HepG2 (cell line): ENCODE measurements around the gene MED4.

Experiments
- ARNT2 ChIP-seq: sonication (generic); formaldehyde crosslinking; IDR thresholded peaks from 2 replicates; pipeline ENCODE4 v1.8.0; 2022; ENCODE audit warnings: mild to moderate bottlenecking, low read depth, missing genetic modification reagents, moderate library complexity
- ARNTL ChIP-seq: sonication (generic); formaldehyde crosslinking; IDR thresholded peaks from 2 replicates; pipeline ENCODE4 v1.4.0; 2020; ENCODE audit warnings: mild to moderate bottlenecking, missing genetic modification reagents
- CTCF ChIP-seq: sonication (generic); formaldehyde crosslinking; IDR thresholded peaks from 2 replicates; pipeline ENCODE4 v1.5.0; 2020; ENCODE audit warnings: mild to moderate bottlenecking, missing genetic modification reagents, moderate library complexity
- ESRRA ChIP-seq: sonication (generic); formaldehyde crosslinking; IDR thresholded peaks from 2 replicates; pipeline ENCODE4 v1.5.1; 2020; ENCODE audit warnings: mild to moderate bottlenecking, low read depth, missing genetic modification reagents
- RXRA ChIP-seq: sonication (generic); formaldehyde crosslinking; IDR thresholded peaks from 2 replicates; pipeline ENCODE4 v1.5.1; 2020; ENCODE audit warnings: missing genetic modification reagents
- SMC3 ChIP-seq: IDR thresholded peaks from 2 replicates; pipeline ENCODE4 v1.6.1; 2011; ENCODE audit warnings: low read length, improper control_type of control experiment
- SP1 ChIP-seq, 2 experiments: fragments of 450-650 bp in 1 of 2; sonication (generic) in 1 of 2; formaldehyde crosslinking in 1 of 2; IDR thresholded peaks; 2 replicates each; pipeline versions ENCODE4 v1.4.0 to v1.6.1; 2016 to 2020; ENCODE audit warnings: missing genetic modification reagents in 1 of 2
- ZFP37 ChIP-seq: sonication (generic); formaldehyde crosslinking; IDR thresholded peaks from 2 replicates; pipeline ENCODE4 v1.4.0; 2020; ENCODE audit warnings: missing genetic modification reagents, borderline replicate concordance
- ZNF274 ChIP-seq: sonication (generic); formaldehyde crosslinking; IDR thresholded peaks from 2 replicates; pipeline ENCODE4 v1.5.1; 2020; ENCODE audit warnings: mild to moderate bottlenecking, missing genetic modification reagents
- ZNF292 ChIP-seq: sonication (generic); formaldehyde crosslinking; IDR thresholded peaks from 2 replicates; pipeline ENCODE4 v1.8.1; 2022; ENCODE audit warnings: mild to moderate bottlenecking, low read depth, missing genetic modification reagents, borderline replicate concordance
- TF ChIP-seq, protein P1 (sequence below): fragments of 450-650 bp; IDR thresholded peaks from 2 replicates; pipeline ENCODE4 v1.6.1; 2016

DNA sequence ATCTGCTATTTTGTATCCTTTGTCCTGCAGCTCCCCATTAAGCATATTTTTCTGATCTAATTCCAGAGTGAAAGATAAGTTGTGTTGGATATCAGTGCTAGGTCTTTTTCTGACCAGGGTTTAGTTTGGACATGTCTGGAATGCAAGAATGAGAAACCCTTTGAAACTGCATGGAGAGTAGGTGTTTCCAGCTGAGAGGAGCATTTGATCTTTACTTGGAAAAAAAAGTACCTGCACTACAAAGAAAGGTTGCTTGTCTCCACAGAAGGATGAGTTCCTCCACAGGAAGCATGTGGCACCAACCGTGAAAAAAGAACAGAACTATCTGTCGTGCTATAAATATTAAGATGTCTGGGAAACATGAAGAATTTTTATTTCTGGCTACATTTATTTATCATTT lies 36.6 kb upstream of the MED4 start:
- TF ChIP-seq ESRRA (CRISPR knock-in tag): no peak
- TF ChIP-seq ZNF274 (CRISPR knock-in tag): no peak
- no peak for TF ChIP-seq CTCF
- TF ChIP-seq SMC3: no peak
- TF ChIP-seq ZFP37 (CRISPR knock-in tag): no peak
- no peak for TF ChIP-seq ZNF292 (CRISPR knock-in tag)
- TF ChIP-seq, protein P1, sequence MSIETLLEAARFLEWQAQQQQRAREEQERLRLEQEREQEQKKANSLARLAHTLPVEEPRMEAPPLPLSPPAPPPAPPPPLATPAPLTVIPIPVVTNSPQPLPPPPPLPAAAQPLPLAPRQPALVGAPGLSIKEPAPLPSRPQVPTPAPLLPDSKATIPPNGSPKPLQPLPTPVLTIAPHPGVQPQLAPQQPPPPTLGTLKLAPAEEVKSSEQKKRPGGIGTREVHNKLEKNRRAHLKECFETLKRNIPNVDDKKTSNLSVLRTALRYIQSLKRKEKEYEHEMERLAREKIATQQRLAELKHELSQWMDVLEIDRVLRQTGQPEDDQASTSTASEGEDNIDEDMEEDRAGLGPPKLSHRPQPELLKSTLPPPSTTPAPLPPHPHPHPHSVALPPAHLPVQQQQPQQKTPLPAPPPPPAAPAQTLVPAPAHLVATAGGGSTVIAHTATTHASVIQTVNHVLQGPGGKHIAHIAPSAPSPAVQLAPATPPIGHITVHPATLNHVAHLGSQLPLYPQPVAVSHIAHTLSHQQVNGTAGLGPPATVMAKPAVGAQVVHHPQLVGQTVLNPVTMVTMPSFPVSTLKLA: no peak
- no peak for TF ChIP-seq ARNTL
- no peak for TF ChIP-seq SP1 (IDR thresholded peaks at IDR 0.05)
- no peak for TF ChIP-seq SP1 (CRISPR knock-in tag; IDR thresholded peaks at IDR 0.05)
- TF ChIP-seq RXRA (CRISPR knock-in tag): no peak
- no peak for TF ChIP-seq ARNT2 (CRISPR knock-in tag)
